ENCODE data around the gene FABP3. TPM values are rescaled to one million over a fixed set of nuclear protein-coding genes. Genes with fewer than 3 reads are reported as not detected.

FABP3 gene
- total RNA-seq, 2 experiments from 2014 or later = not detected

GRCh38 chr1:31393463-31393862, 20.6 kb upstream of the FABP3 start:
- Histone ChIP-seq H3K9me3 (ENCODE audit: control insufficient read depth in 1 of 2, insufficient read depth in 1 of 2, low read length in 2 of 2) (no peaks in the 10 kb centered on the region), H3K4me1 (ENCODE audit: insufficient read depth, low read length) (peaks cover 10% of the 10 kb centered on the region), H3K27me3 (ENCODE audit: control insufficient read depth in 1 of 2, insufficient read depth in 2 of 2, low read length in 2 of 2) (no peaks in the 10 kb centered on the region), H3K27ac (ENCODE audit: low read depth in 1 of 2, low read length in 2 of 2) (no peak overlapping the region), H3K36me3 (ENCODE audit: insufficient read depth, low read length) (no peaks in the 10 kb centered on the region), H3K4me3 (ENCODE audit: low read length) (no peak overlapping the region)
- Mint-ChIP-seq H3K4me3 (no peak overlapping the region), H3K4me1 (ENCODE audit: low read depth) (peaks cover 8% of the 10 kb centered on the region), H3K27ac (no peak overlapping the region), H3K9me3 (no peaks in the 10 kb centered on the region), H3K36me3 (ENCODE audit: low read depth) (no peaks in the 10 kb centered on the region), H3K27me3 (peaks cover 4% of the 10 kb centered on the region)
- ATAC-seq (ENCODE audit: poor library complexity) (no peak), DNase-seq (no peak)
- TF ChIP-seq CTCF (IDR thresholded peaks at IDR 0.05) = no peak
- ChIA-PET CTCF (no interaction called here), POLR2A (no interaction called here)
- intact Hi-C loops (cut with DNase I, micrococcal nuclease) = loop anchor here (5.0 to 10.0 kb wide), 2 partner anchors 391 to 394 kb away; no protein-coding TSS in a partner anchor

- Histone ChIP-seq H3K4me1 (ENCODE audit: insufficient read depth, low read length) (peaks cover 9% of the 10 kb centered on the region), H3K27ac (ENCODE audit: low read depth in 1 of 2, low read length in 2 of 2) (no peak overlapping the region), H3K36me3 (ENCODE audit: insufficient read depth, low read length) (no peaks in the 10 kb centered on the region), H3K4me3 (ENCODE audit: low read length) (no peak overlapping the region), H3K9me3 (ENCODE audit: control insufficient read depth in 1 of 2, insufficient read depth in 1 of 2, low read length in 2 of 2) (no peaks in the 10 kb centered on the region), H3K27me3 (ENCODE audit: control insufficient read depth in 1 of 2, insufficient read depth in 2 of 2, low read length in 2 of 2) (peaks cover 0 to 9% of the 10 kb centered on the region in 2 experiments)
- ATAC-seq (ENCODE audit: poor library complexity) = no peak
- Mint-ChIP-seq H3K9me3 (no peaks in the 10 kb centered on the region), H3K4me1 (ENCODE audit: low read depth) (peaks cover 8% of the 10 kb centered on the region), H3K27me3 (peaks cover 13% of the 10 kb centered on the region), H3K27ac (no peak overlapping the region), H3K4me3 (no peak overlapping the region), H3K36me3 (ENCODE audit: low read depth) (no peaks in the 10 kb centered on the region)
- POLR2A ChIA-PET = no interaction called here
- intact Hi-C loops (cut with DNase I, micrococcal nuclease) = loop anchor here (5.0 to 10.0 kb wide), 2 partner anchors 395 to 397 kb away; no protein-coding TSS in a partner anchor
- CTCF ChIA-PET = no interaction called here
- DNase-seq = no peak
- TF ChIP-seq CTCF (IDR thresholded peaks at IDR 0.05) = no peak
Measured at GRCh38 chr1:31390071-31390470, 17.2 kb upstream of the FABP3 start.

- Mint-ChIP-seq H3K27me3 (peaks cover 14% of the 10 kb centered on the region), H3K4me3 (no peak overlapping the region), H3K4me1 (ENCODE audit: low read depth) (peaks cover 4% of the 10 kb centered on the region), H3K36me3 (ENCODE audit: low read depth) (no peaks in the 10 kb centered on the region), H3K9me3 (no peaks in the 10 kb centered on the region), H3K27ac (no peak overlapping the region)
- Histone ChIP-seq H3K36me3 (ENCODE audit: insufficient read depth, low read length) (no peaks in the 10 kb centered on the region), H3K4me1 (ENCODE audit: insufficient read depth, low read length) (peaks cover 5% of the 10 kb centered on the region), H3K27me3 (ENCODE audit: control insufficient read depth in 1 of 2, insufficient read depth in 2 of 2, low read length in 2 of 2) (peaks cover 0 to 9% of the 10 kb centered on the region in 2 experiments), H3K27ac (ENCODE audit: low read depth in 1 of 2, low read length in 2 of 2) (no peak overlapping the region), H3K4me3 (ENCODE audit: low read length) (no peak overlapping the region), H3K9me3 (ENCODE audit: control insufficient read depth in 1 of 2, insufficient read depth in 1 of 2, low read length in 2 of 2) (no peaks in the 10 kb centered on the region)
- intact Hi-C loops (cut with DNase I, micrococcal nuclease) = loop anchor here (5.0 to 10.0 kb wide), 2 partner anchors 395 to 398 kb away; no protein-coding TSS in a partner anchor
- ChIA-PET POLR2A (no interaction called here), CTCF (no interaction called here)
- no peak for ATAC-seq (ENCODE audit: poor library complexity)
- no peak for TF ChIP-seq CTCF (IDR thresholded peaks at IDR 0.05)
- no peak for DNase-seq
Measured at GRCh38 chr1:31389616-31390015, 16.7 kb upstream of the FABP3 start.

Data from CD4-positive, alpha-beta T cell (primary cell).